ENCODE data around the gene CTBP1. TPM values are rescaled to one million over a fixed set of nuclear protein-coding genes. Genes with fewer than 3 reads are reported as not detected.

The CTBP1 gene
- total and polyA plus RNA-seq, 9 of the 15 experiments (the other 6 are each of a cell fraction or from before 2014, with no cell fraction given): 14.5 to 162 (median 68.2) TPM

- POLR2A ChIA-PET: no interaction called here
- no peak for FAIRE-seq
- no peaks in the 10 kb centered on the region for H4K20me1 ChIP-seq (replicated peaks; ENCODE audit: control insufficient read depth, insufficient read depth, low read length)
- intact Hi-C loops (cut with micrococcal nuclease) (no loop called here), in situ Hi-C loops (cut with MboI) (no loop called here)
- no peak for TF ChIP-seq PTTG1 (tag; IDR thresholded peaks at IDR 0.05; ENCODE audit: low read depth)
- peak; percentile 60 for TF ChIP-seq ZNF146 (CRISPR knock-in tag; IDR thresholded peaks at IDR 0.05; ENCODE audit: unreplicated experiment)
- CTCF ChIA-PET (ENCODE audit: low intra/inter-chr PET ratio): no interaction called here
- no peaks in the 10 kb centered on the region for H3K4me1 ChIP-seq (replicated peaks in 1 of 2; ENCODE audit: control insufficient read depth in 2 of 2, insufficient read depth in 2 of 2, low read length in 2 of 2)
- BruUV-seq (replicated peaks): no TSS peak
- no peaks in the 10 kb centered on the region for H3K9me3 ChIP-seq (replicated peaks; ENCODE audit: control insufficient read depth, insufficient read depth, low read depth, low read length)
- H3K4me2 ChIP-seq (ENCODE audit: insufficient read depth, low read length): no peak overlapping the region
- no peak overlapping the region for H3K4me3 ChIP-seq
- ATAC-seq: no peak
- H3K9me1 ChIP-seq (ENCODE audit: control insufficient read depth, insufficient read depth, low read length): no peaks in the 10 kb centered on the region
- H3K27me3 ChIP-seq (ENCODE audit: control insufficient read depth in 2 of 2, insufficient read depth in 2 of 2, low read length in 2 of 2): peaks cover 15 to 35% of the 10 kb centered on the region in 2 experiments
- H3K79me2 ChIP-seq (ENCODE audit: control insufficient read depth, insufficient read depth, low read length): no peaks in the 10 kb centered on the region
- 0% methylated on average over 2 of the region's 2 CpGs for WGBS (ENCODE audit: insufficient coverage, low coverage, missing lambda C conversion rate)
- H3K27ac ChIP-seq (ENCODE audit: extremely low read depth, low read depth, low read length): no peak overlapping the region
- no peak for DNase-seq (ENCODE audit: extremely low read depth in 1 of 4, low spot score in 3 of 4)
- H2AFZ ChIP-seq (ENCODE audit: low read depth, low read length): no peak overlapping the region
- no peak overlapping the region for H3K9ac ChIP-seq (ENCODE audit: insufficient read depth in 1 of 2, low read depth in 2 of 2, low read length in 2 of 2)
- no peaks in the 10 kb centered on the region for H3K36me3 ChIP-seq (ENCODE audit: control insufficient read depth, insufficient read depth, low read length)
These were observed 28.1 kb upstream of the CTBP1 start for GRCh38 chr4:1276984-1277383.

- DNase-seq (ENCODE audit: extremely low read depth in 1 of 4, low spot score in 3 of 4): no peak
- Histone ChIP-seq H3K79me2 (ENCODE audit: control insufficient read depth, insufficient read depth, low read length) (no peaks in the 10 kb centered on the region), H3K4me1 (replicated peaks in 1 of 2; ENCODE audit: control insufficient read depth in 2 of 2, insufficient read depth in 2 of 2, low read length in 2 of 2) (no peaks in the 10 kb centered on the region), H3K27ac (ENCODE audit: extremely low read depth, low read depth, low read length) (no peak overlapping the region), H3K4me3 (no peak overlapping the region), H3K9ac (ENCODE audit: insufficient read depth in 1 of 2, low read depth in 2 of 2, low read length in 2 of 2) (no peak overlapping the region), H3K4me2 (ENCODE audit: insufficient read depth, low read length) (no peak overlapping the region), H2AFZ (ENCODE audit: low read depth, low read length) (no peak overlapping the region), H3K9me3 (replicated peaks; ENCODE audit: control insufficient read depth, insufficient read depth, low read depth, low read length) (no peaks in the 10 kb centered on the region), H3K9me1 (ENCODE audit: control insufficient read depth, insufficient read depth, low read length) (no peaks in the 10 kb centered on the region), H3K36me3 (ENCODE audit: control insufficient read depth, insufficient read depth, low read length) (no peaks in the 10 kb centered on the region), H4K20me1 (replicated peaks; ENCODE audit: control insufficient read depth, insufficient read depth, low read length) (no peaks in the 10 kb centered on the region), H3K27me3 (ENCODE audit: control insufficient read depth in 2 of 2, insufficient read depth in 2 of 2, low read length in 2 of 2) (peaks cover 5 to 22% of the 10 kb centered on the region in 2 experiments; a peak in 4 of 5 replicates)
- CTCF ChIA-PET (ENCODE audit: low intra/inter-chr PET ratio): no interaction called here
- intact Hi-C loops (cut with micrococcal nuclease): no loop called here
- no peak for FAIRE-seq
- no peak for ATAC-seq
- POLR2A ChIA-PET: interaction anchor here (0.6 kb wide), 1 partner anchor 22 kb away, joined by 3 read pairs; no protein-coding TSS in a partner anchor
- no TSS peak for BruUV-seq (replicated peaks)
- in situ Hi-C loops (cut with MboI): no loop called here
- WGBS (ENCODE audit: insufficient coverage, low coverage, missing lambda C conversion rate): 3% methylated on average over 9 of the region's 9 CpGs
- TF ChIP-seq HMG20A (CRISPR knock-in tag; conservative IDR thresholded peaks at IDR 0.05) (no peak), THRAP3 (IDR thresholded peaks at IDR 0.05; ENCODE audit: borderline replicate concordance) (no peak), CREB3 (tag; conservative IDR thresholded peaks at IDR 0.05; ENCODE audit: low read depth) (no peak), RBM14 (IDR thresholded peaks at IDR 0.05; ENCODE audit: borderline replicate concordance, insufficient read depth, low read depth, low read length) (no peak), FOXA3 (CRISPR knock-in tag; conservative IDR thresholded peaks at IDR 0.05 in 1 of 2, IDR thresholded peaks at IDR 0.05 in 1 of 2) (no peak), EZH2 (IDR thresholded peaks at IDR 0.05; ENCODE audit: borderline replicate concordance, low read depth, low read length) (no peak), FOXP1 (CRISPR knock-in tag; IDR thresholded peaks at IDR 0.05) (no peak), KDM1A (IDR thresholded peaks at IDR 0.05) (no peak), MIER1 (IDR thresholded peaks at IDR 0.05; ENCODE audit: low read depth) (no peak), BCLAF1 (IDR thresholded peaks at IDR 0.05; ENCODE audit: borderline replicate concordance in 1 of 2, control insufficient read depth in 1 of 2, low read depth in 2 of 2, low read length in 1 of 2) (no peak)
These were observed 25.9 kb upstream of the CTBP1 start for GRCh38 chr4:1274871-1275270.

All from K562 (cell line).